Osteocyte (in vitro differentiated cells): ENCODE measurements around the gene TRH. TPM values are rescaled to one million over a fixed set of nuclear protein-coding genes. Genes with fewer than 3 reads are reported as not detected.

Experiments used
- DNase-seq: peaks from one replicate; pipeline ENCODE4 v3.0.0; 2021; ENCODE audit warnings: mixed read lengths; ENCODE audit not compliant: unreplicated experiment; ENCODE audit errors: extremely low spot score
- H3K27ac Mint-ChIP-seq: one replicate; pipeline ENCODE4 v1.8.0; 2021; ENCODE audit warnings: mild to moderate bottlenecking, mixed read lengths; ENCODE audit not compliant: unreplicated experiment
- H3K27me3 Mint-ChIP-seq: one replicate; pipeline ENCODE4 v1.8.0; 2021; ENCODE audit warnings: mixed read lengths; ENCODE audit not compliant: unreplicated experiment
- H3K36me3 Mint-ChIP-seq: one replicate; pipeline ENCODE4 v1.8.0; 2021; ENCODE audit warnings: mixed read lengths; ENCODE audit not compliant: unreplicated experiment
- H3K4me1 Mint-ChIP-seq: one replicate; pipeline ENCODE4 v1.8.0; 2021; ENCODE audit warnings: mixed read lengths; ENCODE audit not compliant: unreplicated experiment
- H3K4me3 Mint-ChIP-seq: one replicate; pipeline ENCODE4 v1.8.0; 2021; ENCODE audit warnings: mild to moderate bottlenecking, moderate library complexity, mixed read lengths; ENCODE audit not compliant: unreplicated experiment
- H3K9me3 Mint-ChIP-seq: one replicate; pipeline ENCODE4 v1.8.0; 2021; ENCODE audit warnings: mixed read lengths; ENCODE audit not compliant: unreplicated experiment
- CTCF ChIP-seq: fragments of 200-600 bp; sonication (generic); IDR thresholded peaks from 2 replicates; pipeline ENCODE4 v1.5.0; 2021; ENCODE audit warnings: antibody characterized with exemption, mild to moderate bottlenecking, moderate library complexity
- total RNA-seq: library from RNA; stranded (reverse); gene quantifications from 2 replicates; pipeline ENCODE4 v1.2.1, GENCODE V29; 2021

The TRH gene
- total RNA-seq, 1 donor from 2014 or later: not detected

- no peak for TF ChIP-seq CTCF
- H3K27ac Mint-ChIP-seq: no peak overlapping the region
- peaks cover 2% of the 10 kb centered on the region for H3K4me1 Mint-ChIP-seq
- no peak overlapping the region for H3K4me3 Mint-ChIP-seq
- H3K9me3 Mint-ChIP-seq: peaks cover 7% of the 10 kb centered on the region
- DNase-seq: no peak
- H3K36me3 Mint-ChIP-seq: no peaks in the 10 kb centered on the region
- peaks cover 35% of the 10 kb centered on the region for H3K27me3 Mint-ChIP-seq
These were observed 31.5 kb upstream of the TRH start for GRCh38 chr3:129943020-129943419.

- TF ChIP-seq CTCF: no peak
- no peak for DNase-seq
- no peak overlapping the region for H3K27ac Mint-ChIP-seq
- H3K4me1 Mint-ChIP-seq: peaks cover 2% of the 10 kb centered on the region
- no peaks in the 10 kb centered on the region for H3K36me3 Mint-ChIP-seq
- H3K4me3 Mint-ChIP-seq: no peak overlapping the region
- peaks cover 7% of the 10 kb centered on the region for H3K9me3 Mint-ChIP-seq
- H3K27me3 Mint-ChIP-seq: peaks cover 47% of the 10 kb centered on the region
These were observed 29.8 kb upstream of the TRH start for GRCh38 chr3:129944709-129945108.

GRCh38 chr3:129947538-129948240 lies 26.8 kb upstream of the TRH start:
- Mint-ChIP-seq H3K9me3 (peaks cover 7% of the 10 kb centered on the region), H3K36me3 (no peaks in the 10 kb centered on the region), H3K27ac (no peak overlapping the region), H3K4me3 (no peak overlapping the region), H3K4me1 (no peaks in the 10 kb centered on the region), H3K27me3 (peaks cover 64% of the 10 kb centered on the region)
- DNase-seq: no peak
- no peak for TF ChIP-seq CTCF

GRCh38 chr3:129950318-129951046 lies 24.0 kb upstream of the TRH start:
- Mint-ChIP-seq H3K27me3 (peaks cover 72% of the 10 kb centered on the region), H3K27ac (no peak overlapping the region), H3K4me1 (no peaks in the 10 kb centered on the region), H3K9me3 (peaks cover 7% of the 10 kb centered on the region), H3K36me3 (no peaks in the 10 kb centered on the region), H3K4me3 (no peak overlapping the region)
- no peak for DNase-seq
- no peak for TF ChIP-seq CTCF
